ENCODE data around the gene LUZP2. TPM values are rescaled to one million over a fixed set of nuclear protein-coding genes. Genes with fewer than 3 reads are reported as not detected.
A peak's percentile ranks its signal among the peaks of the same experiment; 100 is the strongest.

LUZP2 gene
- polyA plus RNA-seq, 1 donor (not counting 4 experiments of a cell fraction or from before 2014, with no cell fraction given) = 0.08 TPM

GRCh38 chr11:25068451-25068850 lies 571.6 kb downstream of the LUZP2 start:
- H3K27ac ChIP-seq (ENCODE audit: control insufficient read depth, insufficient read depth, low read length) = peak overlapping the region; percentile 22
- DNase-seq (ENCODE audit: low read depth, low spot score) = peak; percentile 58

GRCh38 chr11:25094085-25094802 lies 597.4 kb downstream of the LUZP2 start:
- H3K9me1 ChIP-seq (ENCODE audit: control insufficient read depth, extremely low read depth, insufficient read depth, low read length) = no peaks in the 10 kb centered on the region
- no peak overlapping the region for H3K4me3 ChIP-seq (ENCODE audit: control insufficient read depth in 2 of 3, extremely low read depth in 1 of 3, insufficient read depth in 2 of 3, low read depth in 1 of 3, low read length in 3 of 3)
- TF ChIP-seq EZH2 (IDR thresholded peaks at IDR 0.05; ENCODE audit: low read length) (no peak), CTCF (optimal IDR thresholded peaks at IDR 0.05 in 1 of 3, IDR thresholded peaks at IDR 0.05 in 1 of 3, conservative IDR thresholded peaks at IDR 0.05 in 1 of 3; ENCODE audit: extremely low read depth in 1 of 3, insufficient read depth in 2 of 3, low read length in 3 of 3) (no peak)
- H3K36me3 ChIP-seq (ENCODE audit: control insufficient read depth in 2 of 2, extremely low read depth in 1 of 2, insufficient read depth in 2 of 2, low read length in 2 of 2) = no peaks in the 10 kb centered on the region
- H3K27me3 ChIP-seq (ENCODE audit: control insufficient read depth, extremely low read depth, insufficient read depth, low read length) = no peaks in the 10 kb centered on the region
- dilution Hi-C loops (cut with MboI; ENCODE audit: extremely low pct_ligation_motif_present, low sequenced_read_pairs) = no loop called here
- H3K79me2 ChIP-seq (ENCODE audit: control insufficient read depth, insufficient read depth, low read length) = no peaks in the 10 kb centered on the region
- H4K20me1 ChIP-seq (ENCODE audit: control insufficient read depth, extremely low read depth, insufficient read depth, low read length) = no peaks in the 10 kb centered on the region
- no peak overlapping the region for H3K4me2 ChIP-seq (ENCODE audit: control insufficient read depth, extremely low read depth, insufficient read depth, low read depth, low read length)
- H3K27ac ChIP-seq (ENCODE audit: control insufficient read depth, insufficient read depth, low read length) = no peak overlapping the region
- no peaks in the 10 kb centered on the region for H3K9me3 ChIP-seq (ENCODE audit: control insufficient read depth, low read depth, low read length)
- H3K4me1 ChIP-seq (ENCODE audit: control insufficient read depth, extremely low read depth, insufficient read depth, low read length) = no peaks in the 10 kb centered on the region
- H2AFZ ChIP-seq (ENCODE audit: control insufficient read depth, low read length) = no peak overlapping the region
- no peak overlapping the region for H3K9ac ChIP-seq (ENCODE audit: control insufficient read depth, extremely low read depth, insufficient read depth, low read length)
- DNase-seq (ENCODE audit: low read depth, low spot score) = no peak
- FAIRE-seq = no peak

More at GRCh38 chr11:25068451-25068850, 571.6 kb downstream of the LUZP2 start:
- Histone ChIP-seq H3K4me2 (ENCODE audit: control insufficient read depth, extremely low read depth, insufficient read depth, low read depth, low read length) (peak overlapping the region; percentile 58), H3K9me3 (ENCODE audit: control insufficient read depth, low read depth, low read length) (no peaks in the 10 kb centered on the region), H2AFZ (ENCODE audit: control insufficient read depth, low read length) (peak overlapping the region; percentile 80), H3K4me1 (ENCODE audit: control insufficient read depth, extremely low read depth, insufficient read depth, low read length) (peaks cover 12% of the 10 kb centered on the region), H3K4me3 (ENCODE audit: control insufficient read depth in 2 of 3, extremely low read depth in 1 of 3, insufficient read depth in 2 of 3, low read depth in 1 of 3, low read length in 3 of 3) (no peak overlapping the region), H3K27me3 (ENCODE audit: control insufficient read depth, extremely low read depth, insufficient read depth, low read length) (no peaks in the 10 kb centered on the region), H4K20me1 (ENCODE audit: control insufficient read depth, extremely low read depth, insufficient read depth, low read length) (no peaks in the 10 kb centered on the region), H3K9me1 (ENCODE audit: control insufficient read depth, extremely low read depth, insufficient read depth, low read length) (no peaks in the 10 kb centered on the region), H3K36me3 (ENCODE audit: control insufficient read depth in 2 of 2, extremely low read depth in 1 of 2, insufficient read depth in 2 of 2, low read length in 2 of 2) (no peaks in the 10 kb centered on the region), H3K79me2 (ENCODE audit: control insufficient read depth, insufficient read depth, low read length) (no peaks in the 10 kb centered on the region), H3K9ac (ENCODE audit: control insufficient read depth, extremely low read depth, insufficient read depth, low read length) (no peak overlapping the region)
- dilution Hi-C loops (cut with MboI; ENCODE audit: extremely low pct_ligation_motif_present, low sequenced_read_pairs) = no loop called here
- no peak for TF ChIP-seq EZH2 (IDR thresholded peaks at IDR 0.05; ENCODE audit: low read length)
- TF ChIP-seq CTCF (optimal IDR thresholded peaks at IDR 0.05 in 1 of 3, IDR thresholded peaks at IDR 0.05 in 1 of 3, conservative IDR thresholded peaks at IDR 0.05 in 1 of 3; ENCODE audit: extremely low read depth in 1 of 3, insufficient read depth in 2 of 3, low read length in 3 of 3) = no peak
- peak; percentile 69 for FAIRE-seq
